ENCODE results near the gene CHCHD6. TPM values are rescaled to one million over a fixed set of nuclear protein-coding genes. Genes with fewer than 3 reads are reported as not detected.

The CHCHD6 gene
- total RNA-seq, 1 experiment from 2014 or later = 40.9 TPM

DNA sequence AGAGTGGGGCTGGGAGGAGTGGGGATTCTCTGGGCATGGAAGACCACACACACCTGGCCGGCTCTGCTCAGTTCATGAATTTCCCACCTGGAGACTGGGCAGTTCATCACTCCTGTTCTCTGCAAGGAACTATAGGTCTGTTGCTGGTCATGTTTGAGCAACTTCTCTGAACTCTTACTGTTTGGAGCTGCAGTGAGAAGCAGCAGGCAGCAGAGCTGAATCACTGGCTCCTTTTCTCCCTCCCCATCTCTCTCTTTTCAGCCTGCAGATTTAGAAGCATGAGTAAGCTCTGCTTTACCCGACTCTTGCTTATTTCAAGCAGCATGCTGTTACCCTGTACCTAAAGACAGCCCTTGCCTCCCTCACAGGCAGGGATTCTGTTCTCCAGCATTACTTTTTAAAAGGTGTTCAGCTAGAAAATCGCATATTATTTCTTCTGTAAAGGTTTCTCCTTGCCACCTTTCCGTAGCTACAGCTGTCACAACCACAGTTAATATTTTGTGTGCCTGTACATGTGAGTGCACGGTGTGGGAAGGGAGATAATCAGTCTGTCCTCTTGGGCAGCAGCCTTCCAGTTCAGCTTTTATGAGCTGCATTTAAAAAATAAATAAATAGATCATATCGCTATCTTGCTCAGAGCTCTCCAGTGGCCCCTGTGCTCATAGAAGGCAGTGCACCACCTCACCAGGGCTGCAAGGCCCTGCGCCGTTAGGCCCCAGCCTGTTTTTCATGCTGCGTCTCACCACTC is 131.6 kb downstream of the CHCHD6 start:
- ChIA-PET CTCF (interaction anchor here (0.8 to 1.5 kb wide), 10 partner anchors 10 to 157 kb away, joined by 3 to 6 read pairs (median 4); partner anchors contain the start of gene PLXNA1), POLR2A (no interaction called here)
- TF ChIP-seq ZNF416 (CRISPR knock-in tag; IDR thresholded peaks at IDR 0.05) (no peak), CREM (CRISPR knock-in tag; IDR thresholded peaks at IDR 0.05) (no peak), FOXP4 (CRISPR knock-in tag; IDR thresholded peaks at IDR 0.05) (no peak), PRDM15 (CRISPR knock-in tag; IDR thresholded peaks at IDR 0.05) (no peak), CREB1 (CRISPR knock-in tag; IDR thresholded peaks at IDR 0.05) (no peak), OVOL2 (CRISPR knock-in tag; IDR thresholded peaks at IDR 0.05; ENCODE audit: borderline replicate concordance) (no peak), ELF4 (CRISPR knock-in tag; IDR thresholded peaks at IDR 0.05; ENCODE audit: low read depth) (no peak), JAZF1 (CRISPR knock-in tag; IDR thresholded peaks at IDR 0.05) (no peak), HMGA2 (CRISPR knock-in tag; IDR thresholded peaks at IDR 0.05) (no peak), ZNF396 (CRISPR knock-in tag; IDR thresholded peaks at IDR 0.05; ENCODE audit: borderline replicate concordance) (no peak), ATF1 (CRISPR knock-in tag; IDR thresholded peaks at IDR 0.05) (no peak)
- TF ChIP-seq, protein P1, sequence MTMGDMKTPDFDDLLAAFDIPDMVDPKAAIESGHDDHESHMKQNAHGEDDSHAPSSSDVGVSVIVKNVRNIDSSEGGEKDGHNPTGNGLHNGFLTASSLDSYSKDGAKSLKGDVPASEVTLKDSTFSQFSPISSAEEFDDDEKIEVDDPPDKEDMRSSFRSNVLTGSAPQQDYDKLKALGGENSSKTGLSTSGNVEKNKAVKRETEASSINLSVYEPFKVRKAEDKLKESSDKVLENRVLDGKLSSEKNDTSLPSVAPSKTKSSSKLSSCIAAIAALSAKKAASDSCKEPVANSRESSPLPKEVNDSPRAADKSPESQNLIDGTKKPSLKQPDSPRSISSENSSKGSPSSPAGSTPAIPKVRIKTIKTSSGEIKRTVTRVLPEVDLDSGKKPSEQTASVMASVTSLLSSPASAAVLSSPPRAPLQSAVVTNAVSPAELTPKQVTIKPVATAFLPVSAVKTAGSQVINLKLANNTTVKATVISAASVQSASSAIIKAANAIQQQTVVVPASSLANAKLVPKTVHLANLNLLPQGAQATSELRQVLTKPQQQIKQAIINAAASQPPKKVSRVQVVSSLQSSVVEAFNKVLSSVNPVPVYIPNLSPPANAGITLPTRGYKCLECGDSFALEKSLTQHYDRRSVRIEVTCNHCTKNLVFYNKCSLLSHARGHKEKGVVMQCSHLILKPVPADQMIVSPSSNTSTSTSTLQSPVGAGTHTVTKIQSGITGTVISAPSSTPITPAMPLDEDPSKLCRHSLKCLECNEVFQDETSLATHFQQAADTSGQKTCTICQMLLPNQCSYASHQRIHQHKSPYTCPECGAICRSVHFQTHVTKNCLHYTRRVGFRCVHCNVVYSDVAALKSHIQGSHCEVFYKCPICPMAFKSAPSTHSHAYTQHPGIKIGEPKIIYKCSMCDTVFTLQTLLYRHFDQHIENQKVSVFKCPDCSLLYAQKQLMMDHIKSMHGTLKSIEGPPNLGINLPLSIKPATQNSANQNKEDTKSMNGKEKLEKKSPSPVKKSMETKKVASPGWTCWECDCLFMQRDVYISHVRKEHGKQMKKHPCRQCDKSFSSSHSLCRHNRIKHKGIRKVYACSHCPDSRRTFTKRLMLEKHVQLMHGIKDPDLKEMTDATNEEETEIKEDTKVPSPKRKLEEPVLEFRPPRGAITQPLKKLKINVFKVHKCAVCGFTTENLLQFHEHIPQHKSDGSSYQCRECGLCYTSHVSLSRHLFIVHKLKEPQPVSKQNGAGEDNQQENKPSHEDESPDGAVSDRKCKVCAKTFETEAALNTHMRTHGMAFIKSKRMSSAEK (CRISPR knock-in tag; IDR thresholded peaks at IDR 0.05; ENCODE audit: borderline replicate concordance) = no peak
- TF ChIP-seq, protein P2, sequence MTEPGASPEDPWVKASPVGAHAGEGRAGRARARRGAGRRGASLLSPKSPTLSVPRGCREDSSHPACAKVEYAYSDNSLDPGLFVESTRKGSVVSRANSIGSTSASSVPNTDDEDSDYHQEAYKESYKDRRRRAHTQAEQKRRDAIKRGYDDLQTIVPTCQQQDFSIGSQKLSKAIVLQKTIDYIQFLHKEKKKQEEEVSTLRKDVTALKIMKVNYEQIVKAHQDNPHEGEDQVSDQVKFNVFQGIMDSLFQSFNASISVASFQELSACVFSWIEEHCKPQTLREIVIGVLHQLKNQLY (CRISPR knock-in tag; IDR thresholded peaks at IDR 0.05) = no peak
- TF ChIP-seq, protein P3, sequence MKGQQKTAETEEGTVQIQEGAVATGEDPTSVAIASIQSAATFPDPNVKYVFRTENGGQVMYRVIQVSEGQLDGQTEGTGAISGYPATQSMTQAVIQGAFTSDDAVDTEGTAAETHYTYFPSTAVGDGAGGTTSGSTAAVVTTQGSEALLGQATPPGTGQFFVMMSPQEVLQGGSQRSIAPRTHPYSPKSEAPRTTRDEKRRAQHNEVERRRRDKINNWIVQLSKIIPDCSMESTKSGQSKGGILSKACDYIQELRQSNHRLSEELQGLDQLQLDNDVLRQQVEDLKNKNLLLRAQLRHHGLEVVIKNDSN (CRISPR knock-in tag; IDR thresholded peaks at IDR 0.05) = no peak
- H3K27me3 Mint-ChIP-seq (ENCODE audit: low read depth) = no peaks in the 10 kb centered on the region
- ATAC-seq (peak; percentile 77), DNase-seq (ENCODE audit: low spot score) (no peak)
- H3K9me3 Mint-ChIP-seq = no peaks in the 10 kb centered on the region; the same call in 1 of the 2 replicates
- no peaks in the 10 kb centered on the region for H3K36me3 Mint-ChIP-seq
- H3K4me3 Mint-ChIP-seq = no peak overlapping the region
- H3K27ac Mint-ChIP-seq = peak overlapping the region; percentile 16; the same call in 1 of the 2 replicates
- H3K4me1 Mint-ChIP-seq = no peaks in the 10 kb centered on the region; the same call in 1 of the 2 replicates

Data from WTC11 (cell line).